Natural killer cell (primary cell): ENCODE results near the gene PIGV. TPM values are rescaled to one million over a fixed set of nuclear protein-coding genes. Genes with fewer than 3 reads are reported as not detected.
A peak's percentile ranks its signal among the peaks of the same experiment; 100 is the strongest.
"Not testable (repeated sequence)": the region's sequence is repeated elsewhere in the genome, so short reads cannot be mapped to it uniquely, and the experiment has no call there.

Experiments used
- ATAC-seq, 3 donors: fragments of 150-1000 bp in 2 of 3; fragments of 200-7000 bp in 1 of 3; cut with Tn5 transposase; 1 replicate in 1 of 3; 2 replicates in 2 of 3; pipeline ENCODE4 v1.10.0; 2021; ENCODE audit warnings: mild to moderate bottlenecking in 2 of 3, moderate library complexity in 2 of 3
- DNase-seq, 2 donors: peaks; one replicate each; pipeline versions ENCODE4 v3.0.0 to v3.0.0-alpha.2; 2013 to 2021; ENCODE audit warnings: mixed read lengths in 1 of 2
- H3K27ac ChIP-seq: one replicate; pipeline ENCODE4 v1.5.1; 2013; ENCODE audit warnings: mild to moderate bottlenecking, low read length
- H3K27me3 ChIP-seq: one replicate; pipeline ENCODE4 v1.6.1; 2013; ENCODE audit warnings: low read length; ENCODE audit not compliant: control insufficient read depth, insufficient read depth
- H3K36me3 ChIP-seq: one replicate; pipeline ENCODE4 v1.6.1; 2013; ENCODE audit warnings: low read length; ENCODE audit not compliant: control insufficient read depth, insufficient read depth
- H3K4me1 ChIP-seq: one replicate; pipeline ENCODE4 v1.6.1; 2013; ENCODE audit warnings: low read length; ENCODE audit not compliant: control insufficient read depth, insufficient read depth
- H3K4me3 ChIP-seq: one replicate; pipeline ENCODE4 v1.5.1; 2013; ENCODE audit warnings: low read length
- H3K9me3 ChIP-seq: one replicate; pipeline ENCODE4 v1.6.1; 2013; ENCODE audit warnings: low read length; ENCODE audit not compliant: control insufficient read depth, insufficient read depth
- H3K27ac Mint-ChIP-seq, 2 donors: one replicate each; pipeline ENCODE4 v1.8.0; 2022; ENCODE audit warnings: mild to moderate bottlenecking in 2 of 2, mixed read lengths in 2 of 2, moderate library complexity in 1 of 2
- H3K27me3 Mint-ChIP-seq, 2 donors: one replicate each; pipeline ENCODE4 v1.8.0; 2022; ENCODE audit warnings: low read depth in 2 of 2, mixed read lengths in 2 of 2
- H3K36me3 Mint-ChIP-seq: one replicate; pipeline ENCODE4 v1.8.0; 2022; ENCODE audit warnings: mixed read lengths
- H3K4me1 Mint-ChIP-seq, 2 donors: one replicate each; pipeline ENCODE4 v1.8.0; 2022; ENCODE audit warnings: mixed read lengths in 2 of 2
- H3K4me3 Mint-ChIP-seq: one replicate; pipeline ENCODE4 v1.8.0; 2022; ENCODE audit warnings: mild to moderate bottlenecking, moderate library complexity, mixed read lengths
- H3K9me3 Mint-ChIP-seq, 2 donors: one replicate each; pipeline ENCODE4 v1.8.0; 2022; ENCODE audit warnings: mixed read lengths in 2 of 2
- CTCF ChIP-seq: fragments of 200-600 bp; IDR thresholded peaks from one replicate; pipeline ENCODE4 v1.8.0; 2022; ENCODE audit warnings: antibody characterized with exemption
- WGBS: methylation state at CpG from one replicate; pipeline ENCODE4 v1.1.7; 2013; ENCODE audit warnings: missing lambda C conversion rate; ENCODE audit not compliant: insufficient coverage; 5-methylcytosine and 5-hydroxymethylcytosine counted together
- intact Hi-C: fragments of 100-400 bp; cut with micrococcal nuclease; formaldehyde crosslinking; loops from one replicate; pipeline ENCODE4 v1.14.2; 2022
- total RNA-seq, 4 donors: library from RNA; stranded (reverse); fragments of 120-200 nt in 1 of 4; gene quantifications; one replicate each; pipeline versions ENCODE4 v1.2.3 to v1.2.4, GENCODE V29; 2013 to 2022

The PIGV gene
- total RNA-seq, 3 donors from 2014 or later (not counting 1 experiment from before 2014, with no cell fraction given): 23.1 to 35.2 (median 30.3) TPM

- TF ChIP-seq CTCF: no peak
- H3K9me3 Mint-ChIP-seq: no peaks in the 10 kb centered on the region
- H3K36me3 ChIP-seq: peaks cover 14% of the 10 kb centered on the region
- H3K36me3 Mint-ChIP-seq: peaks cover 6% of the 10 kb centered on the region
- H3K4me1 ChIP-seq: peaks cover 35% of the 10 kb centered on the region
- no peaks in the 10 kb centered on the region for H3K27me3 Mint-ChIP-seq
- DNase-seq (peak in 1 of 2 donors; percentile 49), ATAC-seq (peak; percentile 52 to 77 (median 52))
- no peak overlapping the region for H3K4me3 ChIP-seq
- intact Hi-C loops: no loop called here
- H3K27ac Mint-ChIP-seq: peak overlapping the region; percentile 89 to 95
- peak overlapping the region; percentile 70 for H3K27ac ChIP-seq
- H3K9me3 ChIP-seq: no peaks in the 10 kb centered on the region
- H3K27me3 ChIP-seq: no peaks in the 10 kb centered on the region
- WGBS: 78% methylated on average over 5 of the region's 5 CpGs
- H3K4me1 Mint-ChIP-seq: peaks cover 35 to 37% of the 10 kb centered on the region in 2 donors
- peak overlapping the region; percentile 82 for H3K4me3 Mint-ChIP-seq
Measured at GRCh38 chr1:26799479-26800142, 11.9 kb downstream of the PIGV start.

GRCh38 chr1:26803932-26804331 lies 16.2 kb downstream of the PIGV start:
- H3K9me3 ChIP-seq, ATAC-seq, H3K27me3 ChIP-seq, H3K27me3 Mint-ChIP-seq, intact Hi-C loops, H3K4me3 ChIP-seq, H3K27ac Mint-ChIP-seq, DNase-seq, H3K36me3 ChIP-seq, H3K27ac ChIP-seq, H3K4me3 Mint-ChIP-seq, H3K36me3 Mint-ChIP-seq, H3K9me3 Mint-ChIP-seq: not testable (repeated sequence)
- H3K4me1 Mint-ChIP-seq: peaks cover 33 to 39% of the 10 kb centered on the region in 2 donors
- 98% methylated on average over 32 of the region's 36 CpGs for WGBS
- peaks cover 34% of the 10 kb centered on the region for H3K4me1 ChIP-seq

- peak; percentile 61 to 93 for DNase-seq
- H3K27me3 Mint-ChIP-seq, H3K36me3 ChIP-seq, H3K9me3 Mint-ChIP-seq, H3K36me3 Mint-ChIP-seq, H3K4me3 ChIP-seq, H3K9me3 ChIP-seq, H3K27me3 ChIP-seq: not testable (repeated sequence)
- Mint-ChIP-seq H3K4me1 (peaks cover 15 to 17% of the 10 kb centered on the region in 2 donors), H3K27ac (peak overlapping the region; percentile 90 to 93), H3K4me3 (peak overlapping the region; percentile 71)
- peak overlapping the region; percentile 54 for H3K27ac ChIP-seq
- ATAC-seq: peak; percentile 94 to 97 (median 94)
- 66% methylated on average over 9 of the region's 11 CpGs for WGBS
- H3K4me1 ChIP-seq: peaks cover 15% of the 10 kb centered on the region
- peak; percentile 73 for TF ChIP-seq CTCF
- intact Hi-C loops: loop anchor here (1.0 to 2.0 kb wide), 2 partner anchors 23 to 68 kb away; no protein-coding TSS in a partner anchor
Measured at GRCh38 chr1:26810105-26810504, 22.4 kb downstream of the PIGV start.

DNA sequence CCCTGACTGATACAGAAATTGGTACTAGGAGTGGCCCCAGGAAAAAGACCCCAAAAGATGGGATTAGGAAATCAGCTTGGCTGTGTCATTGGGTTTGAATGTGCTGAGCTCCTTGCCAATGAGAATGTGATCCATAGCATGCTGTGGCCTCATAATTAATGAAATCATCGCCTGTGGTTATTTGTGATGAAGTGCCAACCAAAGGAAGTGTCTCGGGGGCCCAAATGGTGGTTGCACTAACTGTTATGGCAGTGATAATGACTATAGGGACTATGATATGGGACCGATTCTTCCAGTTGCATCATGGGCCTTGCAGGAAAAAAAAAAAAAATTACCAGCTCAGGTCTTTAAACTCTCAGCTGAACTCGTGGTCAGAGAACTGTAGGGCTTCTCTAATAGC lies 23.3 kb downstream of the PIGV start:
- H3K36me3 Mint-ChIP-seq: no peaks in the 10 kb centered on the region
- H3K27me3 Mint-ChIP-seq: no peaks in the 10 kb centered on the region
- no peaks in the 10 kb centered on the region for H3K9me3 Mint-ChIP-seq
- WGBS: 46% methylated on average over 4 of the region's 4 CpGs
- ATAC-seq (peak in 2 of 3 donors; percentile 32 to 58), DNase-seq (peak in 1 of 2 donors; percentile 64)
- TF ChIP-seq CTCF: no peak
- Histone ChIP-seq H3K27me3 (no peaks in the 10 kb centered on the region), H3K27ac (peak overlapping the region; percentile 54), H3K9me3 (no peaks in the 10 kb centered on the region), H3K4me3 (no peak overlapping the region), H3K36me3 (no peaks in the 10 kb centered on the region), H3K4me1 (peaks cover 15% of the 10 kb centered on the region)
- peaks cover 13 to 15% of the 10 kb centered on the region in 2 donors for H3K4me1 Mint-ChIP-seq
- peak overlapping the region; percentile 71 for H3K4me3 Mint-ChIP-seq
- peak overlapping the region; percentile 90 to 93 for H3K27ac Mint-ChIP-seq
- intact Hi-C loops: loop anchor here (2.0 kb wide), 1 partner anchor 22 kb away; no protein-coding TSS in a partner anchor
